AG04449 (cell line): Measurements from ENCODE around the gene MORF4L1.
"Not testable (repeated sequence)": the region's sequence is repeated elsewhere in the genome, so short reads cannot be mapped to it uniquely, and the experiment has no call there.

ENCODE experiments used
- CTCF ChIA-PET: fragments of 350-600 bp; formaldehyde crosslinking; extraction: SDS; loops from one replicate; lab custom pipeline; 2021; ENCODE audit warnings: antibody characterized with exemption; lab: Yijun Ruan, JAX
- POLR2A ChIA-PET: fragments of 400-600, 350-600 bp; formaldehyde crosslinking; extraction: SDS; loops from one replicate; lab custom pipeline; 2020; ENCODE audit warnings: antibody characterized with exemption, inconsistent platforms; lab: Yijun Ruan, JAX
- DNase-seq: peaks from one replicate; pipeline ENCODE4 v3.0.0-alpha.2; 2010; ENCODE audit warnings: low read depth, low spot score
- H3K4me3 ChIP-seq: 2 replicates; pipeline ENCODE4 v1.5.1; 2011; ENCODE audit warnings: low read depth, mild to moderate bottlenecking, control low read depth, low read length
- TF ChIP-seq, protein P1 (sequence below): IDR thresholded peaks from one replicate; pipeline ENCODE4 v1.5.1; 2011; ENCODE audit warnings: mild to moderate bottlenecking, moderate library complexity, low read length, control low read depth, inconsistent platforms; ENCODE audit not compliant: insufficient read depth; ENCODE audit errors: missing control alignments

Gene MORF4L1

DNA sequence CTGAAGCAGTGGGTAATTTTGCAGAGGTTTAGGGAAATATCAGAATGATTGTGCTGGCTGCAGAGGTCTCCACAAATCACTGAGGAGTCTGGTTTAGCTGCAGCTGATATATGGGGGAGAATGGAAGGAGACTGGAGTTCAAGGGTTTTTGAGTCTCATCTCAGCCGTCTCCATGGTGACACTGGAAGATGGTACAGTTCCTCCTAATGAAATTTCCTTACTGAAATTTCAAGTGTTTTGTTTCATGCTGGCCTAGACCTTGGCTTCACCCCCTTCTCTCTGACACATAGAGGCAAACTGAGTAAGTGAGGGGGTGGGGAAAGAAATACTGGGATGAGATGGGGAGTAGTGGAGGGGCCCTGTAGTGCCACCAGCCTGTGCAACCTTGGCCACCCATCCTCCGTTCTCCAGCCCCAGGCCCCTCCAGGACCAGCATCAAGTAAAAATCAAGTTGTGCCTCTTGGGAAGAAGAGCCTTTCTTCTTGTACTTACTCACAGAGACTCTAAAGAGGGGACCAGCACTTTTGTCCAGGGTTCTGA lies 17.8 kb upstream of the MORF4L1 start:
- no peak overlapping the region for H3K4me3 ChIP-seq
- CTCF ChIA-PET: interaction anchor here (1.7 kb wide), 1 partner anchor 43 kb away, joined by 6 read pairs; the partner anchor contains the start of gene ADAMTS7
- DNase-seq: no peak
- POLR2A ChIA-PET: no interaction called here
- TF ChIP-seq, protein P1, sequence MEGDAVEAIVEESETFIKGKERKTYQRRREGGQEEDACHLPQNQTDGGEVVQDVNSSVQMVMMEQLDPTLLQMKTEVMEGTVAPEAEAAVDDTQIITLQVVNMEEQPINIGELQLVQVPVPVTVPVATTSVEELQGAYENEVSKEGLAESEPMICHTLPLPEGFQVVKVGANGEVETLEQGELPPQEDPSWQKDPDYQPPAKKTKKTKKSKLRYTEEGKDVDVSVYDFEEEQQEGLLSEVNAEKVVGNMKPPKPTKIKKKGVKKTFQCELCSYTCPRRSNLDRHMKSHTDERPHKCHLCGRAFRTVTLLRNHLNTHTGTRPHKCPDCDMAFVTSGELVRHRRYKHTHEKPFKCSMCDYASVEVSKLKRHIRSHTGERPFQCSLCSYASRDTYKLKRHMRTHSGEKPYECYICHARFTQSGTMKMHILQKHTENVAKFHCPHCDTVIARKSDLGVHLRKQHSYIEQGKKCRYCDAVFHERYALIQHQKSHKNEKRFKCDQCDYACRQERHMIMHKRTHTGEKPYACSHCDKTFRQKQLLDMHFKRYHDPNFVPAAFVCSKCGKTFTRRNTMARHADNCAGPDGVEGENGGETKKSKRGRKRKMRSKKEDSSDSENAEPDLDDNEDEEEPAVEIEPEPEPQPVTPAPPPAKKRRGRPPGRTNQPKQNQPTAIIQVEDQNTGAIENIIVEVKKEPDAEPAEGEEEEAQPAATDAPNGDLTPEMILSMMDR: no peak

DNA sequence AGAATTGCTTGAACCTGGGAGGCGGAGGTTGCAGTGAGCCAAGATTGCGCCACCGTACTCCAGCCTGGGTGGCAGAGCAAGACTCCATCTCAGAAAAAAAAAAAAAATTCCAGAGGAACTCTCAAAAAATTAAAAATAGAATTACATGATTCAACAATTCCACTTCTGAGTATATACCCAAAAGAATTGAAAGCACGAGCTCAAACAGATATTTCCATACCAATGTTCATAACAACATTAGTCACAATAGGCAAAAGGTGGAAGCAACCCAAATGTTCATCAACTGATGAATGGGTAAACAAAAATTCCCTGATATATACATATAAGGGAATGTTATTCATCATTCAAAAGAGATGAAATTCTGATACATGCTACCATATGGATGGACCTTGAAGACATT lies 16.9 kb upstream of the MORF4L1 start:
- no peak for DNase-seq
- POLR2A ChIA-PET: interaction anchor here (1.0 kb wide), 1 partner anchor 18 kb away, joined by 3 read pairs; no protein-coding TSS in a partner anchor
- H3K4me3 ChIP-seq: no peak overlapping the region
- CTCF ChIA-PET: no interaction called here
- TF ChIP-seq, protein P1: no peak

DNA sequence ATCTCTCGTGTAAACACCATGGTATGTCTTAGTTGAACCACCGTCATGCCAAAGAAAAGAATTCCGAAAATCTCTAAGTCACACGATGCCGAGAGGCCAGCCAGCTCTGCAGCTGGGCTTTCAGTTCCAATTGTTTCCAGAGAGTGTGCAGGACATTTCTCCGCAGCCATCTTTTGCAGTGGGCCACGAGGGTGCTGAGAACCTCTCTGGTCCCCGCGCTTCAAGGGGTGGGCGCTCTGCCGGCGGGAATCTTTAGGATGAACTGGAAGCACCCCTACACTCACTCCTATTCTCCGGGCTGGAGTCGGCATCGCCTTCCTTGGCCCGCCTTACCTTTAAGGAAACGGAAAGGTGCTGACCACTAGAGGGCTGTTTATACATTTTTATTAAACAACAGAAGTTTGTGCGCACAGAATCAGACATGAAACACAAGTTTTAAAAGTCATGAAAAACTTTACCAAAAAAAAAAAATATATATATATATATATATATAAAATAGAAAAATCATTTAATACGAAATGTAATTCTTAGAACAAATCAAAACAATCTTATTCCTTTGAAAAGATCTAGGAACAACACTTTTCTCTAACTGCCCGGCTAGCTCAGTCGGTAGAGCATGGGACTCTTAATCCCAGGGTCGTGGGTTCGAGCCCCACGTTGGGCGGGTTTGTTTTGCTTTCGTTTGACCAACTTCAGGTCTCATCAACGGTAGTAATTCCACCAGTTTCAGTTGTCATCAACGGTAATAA lies 12.5 kb upstream of the MORF4L1 start:
- no peak for DNase-seq
- peak overlapping the region; percentile 50 for H3K4me3 ChIP-seq
- TF ChIP-seq, protein P1: peak; percentile 33
- ChIA-PET CTCF (interaction anchor here (0.9 to 2.1 kb wide), 6 partner anchors 11 to 48 kb away, joined by 3 to 11 read pairs (median 4); partner anchors contain the start of genes ADAMTS7 and MORF4L1), POLR2A (interaction anchor here (1.6 kb wide), 1 partner anchor 13 kb away, joined by 21 read pairs; the partner anchor contains the start of gene MORF4L1)

DNA sequence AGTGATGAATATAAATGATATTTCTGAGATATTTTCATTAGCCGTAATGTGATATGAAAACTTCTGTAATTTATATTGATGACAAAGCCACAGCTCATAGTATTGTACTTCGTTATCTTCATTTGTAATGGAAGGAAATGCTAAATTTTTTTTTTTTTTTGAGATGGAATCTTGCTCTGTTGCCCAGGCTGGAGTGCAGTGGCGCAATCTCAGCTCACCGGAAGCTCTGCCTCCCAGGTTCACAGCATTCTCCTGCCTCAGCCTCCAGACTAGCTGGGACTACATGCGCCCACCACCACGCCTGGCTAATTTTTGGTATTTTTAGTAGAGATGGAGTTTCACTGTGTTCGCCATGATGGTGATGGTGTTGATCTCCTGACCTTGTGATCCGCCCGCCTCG lies 7.1 kb upstream of the MORF4L1 start:
- H3K4me3 ChIP-seq, DNase-seq, POLR2A ChIA-PET, CTCF ChIA-PET: not testable (repeated sequence)

DNA sequence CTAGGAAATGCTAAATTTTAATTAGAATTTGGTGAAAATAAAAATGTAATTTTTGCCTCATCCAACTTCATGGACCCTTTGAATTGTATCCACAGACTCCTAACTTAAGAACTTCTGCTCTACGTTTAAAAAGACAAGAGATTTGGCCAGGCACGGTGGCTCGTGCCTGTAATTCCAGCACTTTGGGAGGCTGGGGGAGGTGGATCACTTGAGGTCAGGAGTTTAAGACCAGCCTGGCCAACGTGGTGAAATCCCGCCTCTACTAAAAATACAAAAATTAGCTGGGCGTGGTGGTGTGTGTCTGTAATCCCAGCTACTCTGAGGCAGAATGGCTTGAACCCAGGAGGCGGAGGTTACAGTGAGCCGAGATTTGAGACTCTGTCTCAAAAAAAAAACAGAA lies 6.7 kb upstream of the MORF4L1 start:
- DNase-seq, POLR2A ChIA-PET, H3K4me3 ChIP-seq: not testable (repeated sequence)
- CTCF ChIA-PET: interaction anchor here (0.7 kb wide), 1 partner anchor 98 kb away, joined by 3 read pairs; no protein-coding TSS in a partner anchor

DNA sequence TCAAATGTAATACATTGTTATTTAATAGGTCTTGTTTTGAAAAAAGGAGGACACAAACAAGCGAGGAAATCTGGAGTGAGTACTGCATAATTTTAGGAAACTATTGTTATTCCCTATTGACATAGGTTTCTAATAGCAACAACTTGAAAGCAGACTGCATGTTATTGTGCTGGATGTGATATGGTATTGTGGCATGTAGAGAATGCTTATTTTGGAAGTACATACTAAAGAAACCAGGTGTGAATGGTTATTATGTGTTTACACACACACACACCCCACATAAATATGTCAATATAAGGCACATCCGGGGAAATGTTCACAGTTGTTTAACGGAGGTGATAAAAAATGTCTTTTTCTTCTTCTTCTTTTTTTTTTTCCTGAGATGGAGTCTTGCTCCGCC lies 5.9 kb upstream of the MORF4L1 start:
- TF ChIP-seq, protein P1: no peak
- no peak for DNase-seq
- POLR2A ChIA-PET: no interaction called here
- CTCF ChIA-PET: interaction anchor here (0.7 kb wide), 1 partner anchor 99 kb away, joined by 3 read pairs; no protein-coding TSS in a partner anchor
- H3K4me3 ChIP-seq: no peak overlapping the region

DNA sequence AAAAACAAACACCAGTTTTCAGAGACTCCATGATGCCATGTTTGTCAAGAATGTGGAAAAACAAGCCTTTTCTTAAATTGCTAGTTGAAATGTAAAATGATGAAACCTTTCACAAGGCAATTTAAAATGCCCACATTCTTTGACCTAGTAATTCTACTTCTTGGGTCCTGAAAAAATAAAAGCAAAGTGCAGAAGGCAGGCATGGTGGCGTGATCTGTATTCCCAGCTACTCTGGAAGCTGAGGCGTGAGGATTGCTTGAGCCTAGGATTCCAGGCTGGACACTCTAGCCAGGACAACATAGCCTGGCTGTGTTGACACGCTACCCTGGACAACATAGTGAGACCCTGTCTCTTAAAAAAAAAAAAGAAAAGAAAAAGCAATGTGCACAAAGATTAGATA lies 4.3 kb upstream of the MORF4L1 start:
- CTCF ChIA-PET: no interaction called here
- DNase-seq: no peak
- POLR2A ChIA-PET: no interaction called here
- TF ChIP-seq, protein P1: no peak
- H3K4me3 ChIP-seq: no peak overlapping the region

DNA sequence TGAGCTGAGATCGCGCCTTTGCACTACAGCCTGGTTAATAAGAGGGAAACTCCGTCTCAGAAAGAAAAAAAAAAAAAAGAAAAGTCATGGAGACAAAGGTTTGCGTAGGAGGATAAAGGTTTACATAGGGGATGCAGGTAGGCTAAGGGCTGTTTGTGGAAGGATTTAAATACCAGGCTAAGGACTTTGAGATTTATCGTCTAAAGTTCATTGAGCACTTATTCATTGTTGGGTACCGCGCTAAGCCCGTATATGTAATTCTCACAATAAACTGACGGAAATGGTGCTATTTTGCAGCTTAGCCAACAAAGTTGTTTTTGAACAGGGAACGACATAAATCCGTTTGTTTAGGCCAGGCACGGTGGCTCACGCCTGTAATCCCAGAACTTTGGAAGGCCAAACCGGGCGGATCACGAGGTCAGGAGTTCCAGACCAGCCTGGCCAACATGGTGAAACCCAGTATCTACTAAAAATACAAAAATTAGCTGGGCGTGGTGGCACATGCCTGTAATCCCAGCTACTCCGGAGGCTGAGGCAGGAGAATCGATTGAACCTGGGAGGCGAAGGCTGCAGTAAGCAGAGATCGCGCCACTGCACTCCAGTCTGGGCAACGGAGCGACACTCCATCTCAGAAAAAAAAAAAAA lies 1.1 kb upstream of the MORF4L1 start:
- CTCF ChIA-PET: interaction anchor here (0.6 to 1.5 kb wide), 3 partner anchors 9 to 19 kb away, joined by 3 to 5 read pairs (median 4); no protein-coding TSS in a partner anchor
- not testable (repeated sequence) for H3K4me3 ChIP-seq, DNase-seq
- POLR2A ChIA-PET: interaction anchor here (0.7 to 3.3 kb wide), 3 partner anchors 12 to 948 kb away, joined by 3 to 21 read pairs (median 3); no protein-coding TSS in a partner anchor
